ENCODE measurements around the gene PPP6R2.

PPP6R2 gene

GRCh38 chr22:50454556-50455075, 111.5 kb downstream of the PPP6R2 start:
- DNase-seq, result no peak

- DNase-seq, result no peak
These were observed 112.1 kb downstream of the PPP6R2 start for GRCh38 chr22:50455201-50455600.

- no peak for DNase-seq
These were observed 112.9 kb downstream of the PPP6R2 start for GRCh38 chr22:50456026-50456425.

- no peak for DNase-seq
These were observed 113.5 kb downstream of the PPP6R2 start for GRCh38 chr22:50456466-50457234.

DNA sequence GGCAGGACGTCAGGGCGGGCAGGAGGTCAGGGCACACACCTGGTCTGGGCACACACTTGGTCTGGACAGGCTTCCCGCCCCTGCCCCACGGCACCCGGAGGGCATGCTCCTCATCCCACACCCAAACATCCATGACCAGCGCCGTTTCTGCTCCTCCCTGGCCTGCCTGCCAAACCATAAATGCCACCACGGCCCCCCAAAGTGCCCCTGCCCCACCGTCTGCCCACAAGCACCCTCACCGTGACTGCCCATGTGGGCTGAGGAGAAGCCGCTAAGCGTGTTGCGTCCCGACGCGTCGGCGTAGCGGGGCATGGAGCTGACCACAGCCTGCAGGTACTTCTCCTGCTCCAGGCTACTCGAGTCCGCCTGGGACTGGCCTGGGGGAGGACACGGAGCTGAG, 115.9 kb downstream of the PPP6R2 start:
- no peak for DNase-seq

- DNase-seq, result no peak
These were observed 116.5 kb downstream of the PPP6R2 start for GRCh38 chr22:50459496-50460140.

- no peak for DNase-seq
These were observed 117.8 kb downstream of the PPP6R2 start for GRCh38 chr22:50460938-50461337.

DNA sequence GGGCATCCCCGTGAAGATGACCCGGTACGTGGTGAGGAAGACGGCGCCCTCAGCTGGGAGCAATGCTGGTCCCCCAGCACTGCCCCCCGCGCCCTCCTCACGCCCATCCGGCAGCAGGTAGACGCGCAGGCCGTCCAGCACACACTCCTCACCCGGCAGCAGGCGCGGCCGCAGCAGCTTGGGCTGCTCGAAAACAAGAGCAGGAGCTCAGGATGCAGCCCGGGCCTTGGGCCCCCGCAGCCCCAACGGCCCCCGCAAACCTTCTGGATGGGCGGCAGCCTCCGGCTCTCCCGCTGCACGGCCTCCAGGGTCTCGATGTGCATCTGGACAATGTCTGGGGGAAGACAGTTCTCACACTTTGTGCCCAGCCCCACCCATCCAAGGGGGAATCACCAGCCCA, 118.4 kb downstream of the PPP6R2 start:
- DNase-seq, result no peak

DNA sequence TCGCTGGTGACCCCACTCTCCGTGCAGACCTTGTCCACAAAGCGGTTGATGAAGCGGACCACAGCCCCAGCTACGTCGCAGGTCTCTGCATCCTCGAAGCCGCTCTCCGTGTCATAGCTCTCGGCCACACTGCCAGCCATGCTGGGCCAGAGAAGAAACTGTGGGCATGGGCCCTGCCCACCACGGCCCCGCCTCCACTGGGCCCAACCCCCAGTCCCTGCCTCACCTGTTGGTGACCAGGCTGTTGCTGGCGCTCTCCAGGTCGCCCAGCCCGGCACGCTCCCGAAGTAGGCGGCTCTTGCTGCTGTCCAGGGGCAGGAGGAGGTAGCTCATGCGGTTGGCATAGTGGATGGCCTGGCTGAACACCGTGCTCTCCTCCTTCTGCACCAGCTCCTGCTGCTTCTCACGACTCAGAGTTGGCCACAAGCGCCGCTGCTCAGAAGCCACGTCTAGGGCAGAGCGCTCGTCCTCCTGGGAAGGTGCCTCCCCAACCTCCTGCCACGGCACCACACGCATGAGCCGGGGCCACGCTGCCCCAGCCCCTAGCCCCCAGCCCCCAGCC, 118.9 kb downstream of the PPP6R2 start:
- no peak for DNase-seq

GRCh38 chr22:50463188-50463900, 120.2 kb downstream of the PPP6R2 start:
- no peak for DNase-seq

GRCh38 chr22:50464451-50464850, 121.3 kb downstream of the PPP6R2 start:
- DNase-seq, result no peak

DNA sequence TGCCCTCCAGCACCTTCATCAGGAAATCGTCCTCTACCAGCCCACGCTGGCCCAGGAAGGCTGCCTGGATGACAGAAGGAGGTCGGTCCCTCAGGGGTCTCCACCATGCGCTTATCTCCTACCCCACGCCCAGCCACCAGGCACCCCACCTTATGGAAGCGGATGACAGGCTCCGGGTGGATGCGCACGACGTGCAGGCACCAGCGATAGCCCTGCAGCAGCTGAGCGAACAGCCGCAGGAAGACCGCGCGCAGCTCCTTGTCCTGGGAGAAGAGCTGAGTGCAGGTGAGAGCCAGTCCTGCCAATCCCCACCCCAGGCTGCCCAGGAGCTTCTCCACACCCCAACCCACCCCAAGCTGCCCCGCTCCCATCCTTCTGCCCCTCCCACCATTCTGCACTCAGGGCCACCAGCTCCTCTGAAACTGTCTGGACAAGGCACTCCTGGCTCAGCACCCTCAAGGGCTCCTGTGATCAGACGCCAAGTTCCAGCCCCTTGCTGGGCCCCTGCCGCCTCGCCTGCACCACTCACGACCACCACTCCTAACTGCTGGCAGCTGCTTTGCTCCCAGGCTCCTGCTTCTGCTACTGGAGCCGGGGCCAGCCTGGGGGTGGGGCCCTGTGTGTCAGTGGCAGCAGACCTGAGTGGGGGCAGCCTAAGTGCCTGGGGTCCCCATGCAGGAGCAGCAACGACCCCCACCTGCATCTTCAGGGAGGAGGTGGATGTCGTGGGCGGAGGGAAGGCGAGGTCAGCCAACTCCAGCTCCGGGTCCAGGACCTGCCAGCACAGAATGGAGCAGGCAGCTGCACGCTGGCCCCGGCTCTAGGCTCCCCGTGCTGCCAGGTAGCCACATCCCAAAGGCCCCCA, 122.2 kb downstream of the PPP6R2 start:
- no peak for DNase-seq

DNA sequence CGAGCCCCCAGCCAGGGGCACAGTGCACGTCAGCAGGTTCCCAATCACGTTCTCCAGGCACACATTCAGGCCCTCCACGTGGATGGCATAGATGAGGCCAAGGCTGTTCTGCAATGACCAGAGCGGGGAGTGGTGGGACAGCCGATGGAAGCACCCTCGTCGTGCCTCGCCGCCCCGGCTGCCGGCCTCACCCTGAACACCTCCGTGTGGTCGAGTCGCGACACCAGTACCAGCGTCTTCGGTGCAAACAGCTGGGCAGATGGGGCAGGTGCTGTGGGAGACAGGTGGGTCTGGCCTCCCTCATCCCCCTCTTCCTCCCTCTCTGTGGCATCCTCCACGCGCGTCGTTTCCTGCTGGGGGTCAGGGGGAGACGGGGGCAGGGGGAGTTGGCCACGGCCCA, 124.2 kb downstream of the PPP6R2 start:
- DNase-seq, result no peak

DNA sequence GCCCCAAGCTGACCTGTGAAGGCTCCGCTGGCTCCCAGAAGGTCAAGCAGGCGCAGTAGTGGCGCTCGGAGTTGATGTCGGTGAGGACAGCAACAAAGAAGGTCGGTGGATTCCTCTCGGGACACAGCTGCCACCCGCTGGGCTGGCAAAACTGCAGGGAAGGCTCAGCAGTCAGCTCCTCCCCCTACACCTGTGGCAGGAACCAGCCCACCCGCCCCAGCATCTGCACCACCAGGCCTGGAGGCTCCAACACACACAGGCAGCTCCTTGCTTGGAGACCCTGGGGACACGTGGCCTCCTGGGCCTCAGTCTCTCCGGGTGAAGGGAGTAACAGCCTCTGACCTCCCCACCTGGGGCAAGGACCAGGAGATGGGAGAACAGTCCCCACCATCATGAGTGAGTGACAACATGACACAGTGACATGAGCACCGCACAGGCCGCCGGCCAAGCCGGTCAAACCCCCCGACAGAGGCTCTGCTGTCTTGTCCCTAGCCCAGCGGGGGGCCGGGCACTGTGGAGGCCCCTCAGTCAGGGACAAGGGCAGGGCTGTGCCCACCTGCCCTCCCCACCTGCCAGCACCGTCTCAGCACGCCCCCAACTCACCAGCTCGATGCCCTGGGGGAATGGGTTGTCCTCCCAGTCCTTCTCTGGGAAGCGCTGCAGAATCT, 124.8 kb downstream of the PPP6R2 start:
- DNase-seq, result no peak

- no peak for DNase-seq
These were observed 125.5 kb downstream of the PPP6R2 start for GRCh38 chr22:50468626-50469025.

GRCh38 chr22:50469377-50470305, 126.5 kb downstream of the PPP6R2 start:
- peak; percentile 85 for DNase-seq

DNA sequence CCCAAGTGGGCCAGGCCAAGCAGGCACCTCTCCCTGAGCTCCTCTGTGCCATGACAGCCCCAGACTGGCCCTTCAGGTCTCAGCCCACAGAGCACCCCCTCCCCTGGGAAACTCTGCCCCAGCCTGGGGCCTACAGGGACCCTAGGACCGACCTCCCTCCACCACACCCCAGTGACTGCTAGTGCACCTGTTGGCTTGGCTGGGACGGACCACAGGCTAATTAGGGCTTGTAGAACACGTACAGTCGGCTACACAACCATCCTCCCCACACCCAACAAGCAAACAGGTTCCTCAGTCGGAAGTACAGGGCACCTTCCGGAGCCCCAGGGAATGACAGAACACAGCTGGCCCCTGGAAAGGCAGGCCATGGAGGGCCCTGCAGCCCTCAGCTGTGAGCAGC, 127.4 kb downstream of the PPP6R2 start:
- no peak for DNase-seq

DNA sequence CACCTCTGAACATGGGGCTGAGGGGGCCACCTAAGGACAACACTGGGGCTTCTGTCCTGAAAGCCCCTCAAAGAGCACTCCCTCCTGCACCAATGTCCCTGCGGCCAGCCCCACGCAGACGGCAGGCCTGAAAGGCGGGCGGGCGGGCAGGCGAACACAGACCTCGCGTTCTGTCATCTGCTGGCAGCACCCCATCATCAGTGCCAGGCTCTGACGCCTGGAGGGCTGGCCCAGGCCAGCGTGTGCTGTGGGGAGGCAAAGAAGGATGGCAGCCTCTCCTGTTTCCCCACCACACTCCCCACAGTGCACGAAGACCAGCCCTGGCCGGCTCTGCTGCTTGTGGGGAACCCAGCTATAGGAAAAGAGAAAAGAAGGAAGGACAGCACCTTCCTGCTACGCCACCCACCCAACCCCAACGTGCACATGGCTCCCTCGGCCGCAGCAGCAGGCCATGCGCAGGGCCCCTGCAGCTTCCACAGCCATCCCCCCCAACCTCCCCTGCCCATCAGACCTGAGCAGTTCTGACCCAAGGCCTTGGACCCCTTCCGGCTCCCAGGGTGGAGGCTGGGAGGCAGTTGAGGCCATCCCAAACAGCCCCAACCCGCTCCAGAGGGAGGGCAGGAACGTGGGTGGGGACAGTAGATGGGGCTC, 128.2 kb downstream of the PPP6R2 start:
- no peak for DNase-seq

- no peak for DNase-seq
These were observed 128.8 kb downstream of the PPP6R2 start for GRCh38 chr22:50471962-50472361.

GRCh38 chr22:50473088-50473487, 130.0 kb downstream of the PPP6R2 start:
- DNase-seq, result no peak

Measured in NCI-H345 (cell line).